HG03565 (cell line): ENCODE results near the gene PDE1C.
A peak's percentile ranks its signal among the peaks of the same experiment; 100 is the strongest.
"Not testable (repeated sequence)": the region's sequence is repeated elsewhere in the genome, so short reads cannot be mapped to it uniquely, and the experiment has no call there.

Experiments used
- ATAC-seq: cut with Tn5 transposase; IDR thresholded peaks from one replicate; pipeline ENCODE4 v1.9.1; 2021; ENCODE audit warnings: mild to moderate bottlenecking, moderate library complexity; ENCODE audit not compliant: unreplicated experiment

The PDE1C gene

DNA sequence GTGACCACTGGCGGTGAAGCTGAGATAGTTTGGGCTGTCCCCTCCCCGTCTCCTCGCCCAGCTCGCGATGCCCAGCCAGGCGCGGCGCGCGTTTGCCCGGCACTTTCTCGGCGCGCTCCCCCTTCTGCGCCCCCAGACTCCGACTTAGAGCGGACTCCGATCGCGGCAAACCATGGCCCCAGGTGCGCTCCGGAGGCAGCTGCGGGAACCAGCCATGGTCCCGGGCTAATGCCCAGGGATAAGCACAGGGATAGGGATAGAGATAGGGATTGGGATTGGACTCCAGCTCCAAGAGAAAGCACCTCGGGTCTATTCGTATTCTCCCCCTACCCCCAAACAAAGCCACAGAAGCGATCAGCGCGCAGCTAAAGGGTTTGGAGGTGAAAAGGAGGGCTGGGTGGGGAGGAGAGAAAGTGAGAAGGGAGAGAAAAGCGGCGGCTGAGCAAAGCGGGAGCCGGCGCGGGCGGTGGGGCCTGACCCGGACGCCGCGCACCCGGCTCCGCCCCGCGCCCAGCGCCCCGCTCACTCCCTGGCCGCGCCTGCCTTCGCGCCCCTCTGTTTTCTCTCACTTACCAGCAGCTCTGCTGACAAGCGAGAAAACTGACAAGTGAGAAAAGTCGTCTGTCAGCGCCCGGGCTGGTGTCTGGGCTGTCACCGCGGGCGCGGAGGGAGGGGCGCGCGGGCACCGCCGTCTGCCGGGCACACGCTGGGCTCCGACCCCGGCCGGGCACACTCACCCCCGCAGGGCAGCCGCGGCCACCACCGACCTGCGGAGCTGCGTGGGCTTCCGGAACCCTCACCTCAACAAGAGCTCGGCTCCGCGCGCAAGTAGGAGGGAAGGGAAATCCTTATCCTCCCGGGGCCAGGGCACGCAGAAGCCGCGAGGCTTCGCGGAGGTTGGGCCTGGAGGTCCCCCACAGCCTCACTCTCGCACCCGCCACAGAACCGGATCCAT lies at the start of gene PDE1C:
Gene PDE1C, minus strand, starts transcription at position 2 of the 955 bp plus-strand sequence.
- ATAC-seq = no peak

DNA sequence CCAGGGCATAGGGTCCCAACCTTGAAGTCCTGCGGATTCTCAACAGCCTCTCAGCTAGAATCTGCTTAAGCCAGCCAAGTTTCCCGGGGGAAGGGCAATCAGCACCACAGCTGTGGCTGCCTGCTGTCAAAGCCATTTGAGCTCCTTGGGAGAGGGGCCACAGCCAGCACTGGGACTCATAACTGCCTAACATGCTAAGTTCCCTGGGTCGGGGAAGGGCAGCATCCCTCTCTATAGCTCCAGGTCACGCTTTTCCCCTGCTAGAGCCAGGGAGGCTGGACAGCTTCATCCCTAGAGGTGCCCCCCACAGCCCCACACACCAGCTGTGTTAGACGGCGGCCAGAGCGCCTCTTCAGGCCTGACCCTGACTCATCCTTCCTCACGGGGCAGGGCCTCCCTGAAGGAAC lies 49.6 kb upstream of the PDE1C start:
- no peak for ATAC-seq

DNA sequence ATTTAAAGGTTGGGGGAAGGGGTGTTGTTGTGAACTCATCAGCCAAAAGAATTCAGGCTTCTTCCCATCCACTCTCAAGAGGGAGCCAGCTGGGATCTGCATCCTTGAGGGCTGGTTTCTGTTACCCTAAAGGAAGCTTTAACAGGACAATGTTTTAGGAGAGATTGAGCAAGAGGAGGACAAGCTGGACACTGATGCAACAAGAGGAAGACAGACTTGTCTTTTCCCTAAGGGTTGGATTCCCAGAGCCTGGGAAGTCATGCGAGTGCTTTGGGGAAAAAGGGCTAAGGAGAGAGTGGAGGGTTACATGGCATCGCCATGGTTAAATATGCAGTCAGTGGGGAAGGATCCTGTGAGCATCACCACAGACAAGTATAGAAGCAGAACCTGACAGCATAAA lies 47.6 kb upstream of the PDE1C start:
- ATAC-seq = no peak

DNA sequence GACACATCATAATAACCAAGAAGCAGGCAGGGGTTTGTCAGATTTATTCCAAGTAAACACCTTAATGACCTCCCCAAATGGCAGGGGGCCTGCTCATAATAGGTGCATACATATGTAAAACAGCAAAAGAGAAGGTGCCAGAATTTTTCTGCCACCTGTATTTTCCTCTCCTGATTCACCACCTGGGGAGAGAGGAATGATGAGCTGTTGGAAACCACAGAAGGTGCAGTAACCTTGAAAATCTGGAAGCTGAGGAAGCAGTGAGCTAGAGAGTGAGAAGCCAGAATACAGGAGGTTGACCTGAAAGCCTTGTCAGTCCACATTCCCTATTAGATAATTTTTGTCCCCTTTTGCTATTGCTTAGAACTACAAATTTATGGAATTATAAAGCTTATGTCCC lies 46.2 kb upstream of the PDE1C start:
- ATAC-seq = no peak

DNA sequence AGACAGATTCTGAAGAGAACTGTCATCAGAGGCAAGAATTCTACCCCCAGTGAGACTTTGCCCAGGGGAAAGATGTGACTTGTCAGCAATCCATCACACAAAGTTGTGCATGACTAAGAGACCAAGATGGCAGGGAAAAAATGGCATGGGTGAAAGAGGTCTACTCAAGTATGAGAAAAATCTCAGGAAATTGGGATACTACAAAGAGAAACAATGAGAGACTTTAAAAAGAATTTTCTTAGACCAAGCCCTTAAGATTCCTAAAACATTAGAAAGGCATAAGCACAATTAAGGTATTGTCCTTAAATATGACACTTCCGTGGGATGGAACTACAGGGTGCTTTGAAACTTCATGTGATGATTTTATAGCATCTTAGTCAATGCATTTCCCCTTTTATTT lies 45.6 kb upstream of the PDE1C start:
- no peak for ATAC-seq

DNA sequence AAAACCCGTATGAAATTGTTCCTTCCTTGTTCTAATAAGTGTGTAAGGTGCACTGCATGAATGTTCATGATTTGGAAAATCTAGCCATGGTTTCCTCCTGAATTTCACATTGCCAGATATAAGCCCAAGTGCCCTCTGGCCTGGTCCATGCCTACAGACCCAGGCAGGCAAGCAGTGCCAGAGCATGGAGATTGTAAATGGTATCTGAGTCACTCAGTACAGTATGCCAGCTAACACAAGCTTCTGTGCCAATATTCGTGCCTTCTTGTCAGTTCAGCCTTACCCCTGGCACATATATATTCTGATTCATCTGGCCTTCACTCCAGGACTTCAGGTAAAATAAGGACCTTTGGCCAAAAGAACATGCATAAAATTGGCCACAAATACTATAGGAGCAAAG lies 38.4 kb upstream of the PDE1C start:
- no peak for ATAC-seq

DNA sequence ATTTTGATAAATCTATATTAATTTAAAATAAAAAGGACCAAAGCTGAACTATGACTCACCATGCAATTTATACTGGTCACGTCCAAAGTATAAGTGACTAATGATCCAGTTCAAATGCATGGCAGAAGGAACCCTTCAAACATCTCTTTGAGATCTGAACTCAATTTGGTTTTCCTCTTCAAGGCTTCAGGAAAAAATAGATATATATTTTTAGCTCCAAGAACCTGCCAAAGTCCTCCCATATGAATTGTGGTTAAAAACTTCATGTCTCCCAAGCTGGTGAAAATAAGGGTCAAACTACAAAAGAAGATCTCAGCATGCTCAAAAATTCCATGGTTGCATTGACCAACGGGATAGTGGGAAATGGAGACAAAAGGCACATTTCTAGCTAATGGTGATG lies 34.6 kb upstream of the PDE1C start:
- no peak for ATAC-seq

DNA sequence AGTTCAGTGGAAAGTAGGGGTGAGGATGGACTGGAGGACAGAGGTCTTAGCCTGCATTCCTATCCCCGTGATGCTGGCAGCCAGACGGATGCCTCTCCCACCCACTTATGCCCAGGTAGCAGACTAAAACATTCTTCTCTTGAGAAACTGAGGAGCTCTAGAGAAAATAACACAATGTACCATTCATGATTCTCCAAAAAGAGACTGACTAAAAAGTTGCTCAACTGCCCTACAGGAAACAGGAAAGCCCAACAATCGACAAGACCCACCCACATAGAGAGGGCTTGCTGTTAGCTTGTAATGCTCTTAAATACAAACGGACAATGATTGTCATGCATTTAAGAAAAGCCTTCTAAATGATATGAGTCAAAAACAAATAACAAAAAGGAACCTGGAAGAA lies 33.2 kb upstream of the PDE1C start:
- ATAC-seq = no peak

DNA sequence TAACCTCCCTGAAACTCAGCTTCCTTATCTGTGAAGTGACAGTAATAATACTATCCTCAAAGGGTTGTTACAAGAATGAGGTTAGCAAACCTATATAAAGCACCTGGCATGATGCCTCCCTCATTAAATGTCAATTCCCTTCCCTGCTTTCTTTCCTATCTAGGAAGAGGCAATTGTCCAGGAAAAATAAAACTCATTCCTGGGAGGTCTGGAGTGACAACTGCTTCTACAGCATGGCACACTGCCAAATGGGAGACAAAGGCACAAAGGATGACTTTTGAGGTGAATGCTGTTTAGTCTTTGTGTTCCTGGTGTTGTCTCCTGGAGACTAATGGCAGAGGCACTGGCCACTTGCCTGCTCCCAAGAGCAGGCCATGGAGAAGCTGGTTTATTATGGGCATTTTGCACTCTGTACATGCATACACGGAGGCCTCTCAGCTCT lies 32.2 kb upstream of the PDE1C start:
- ATAC-seq = no peak

DNA sequence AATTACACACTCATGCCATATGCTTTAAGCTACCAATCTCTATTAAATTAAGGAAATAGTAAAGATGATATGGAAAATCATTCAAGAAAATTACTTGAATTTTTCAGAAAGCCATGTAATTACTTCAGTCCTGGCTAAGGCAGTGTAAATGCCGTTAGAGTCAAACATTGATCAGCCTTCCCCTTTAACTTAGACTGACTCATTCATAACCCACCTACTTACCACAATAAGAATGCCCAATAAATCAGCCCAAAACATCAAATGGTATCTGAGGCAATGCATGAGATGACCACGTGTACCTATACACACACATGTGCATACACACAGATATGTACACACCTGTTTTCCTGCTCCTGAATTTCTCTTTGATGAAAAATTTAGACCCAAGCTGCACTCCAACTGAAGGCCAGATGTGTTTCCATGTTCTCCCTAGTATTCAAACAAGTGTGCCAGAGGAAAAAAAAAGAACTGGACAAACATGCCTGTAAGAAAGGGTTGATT lies 30.2 kb upstream of the PDE1C start:
- ATAC-seq = no peak

DNA sequence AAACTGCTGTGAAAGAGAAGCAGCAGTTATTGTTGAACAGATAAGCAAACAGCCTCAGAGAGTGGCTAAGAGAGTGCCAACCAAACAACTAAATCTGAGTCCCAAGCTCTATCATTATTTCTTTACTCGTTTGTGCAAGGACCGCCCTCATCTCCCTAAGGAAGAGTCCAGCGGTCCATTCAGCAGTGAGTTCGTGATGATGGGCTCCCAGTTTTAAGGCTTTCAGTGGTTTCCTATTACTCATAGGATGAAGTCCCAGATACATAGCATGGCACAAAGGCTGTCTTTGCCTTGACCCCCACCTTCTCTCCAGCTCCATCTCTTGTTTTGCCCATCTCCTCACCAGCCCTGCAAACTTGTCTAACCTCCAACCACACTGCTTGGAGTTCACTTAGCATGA lies 24.3 kb upstream of the PDE1C start:
- ATAC-seq = no peak

DNA sequence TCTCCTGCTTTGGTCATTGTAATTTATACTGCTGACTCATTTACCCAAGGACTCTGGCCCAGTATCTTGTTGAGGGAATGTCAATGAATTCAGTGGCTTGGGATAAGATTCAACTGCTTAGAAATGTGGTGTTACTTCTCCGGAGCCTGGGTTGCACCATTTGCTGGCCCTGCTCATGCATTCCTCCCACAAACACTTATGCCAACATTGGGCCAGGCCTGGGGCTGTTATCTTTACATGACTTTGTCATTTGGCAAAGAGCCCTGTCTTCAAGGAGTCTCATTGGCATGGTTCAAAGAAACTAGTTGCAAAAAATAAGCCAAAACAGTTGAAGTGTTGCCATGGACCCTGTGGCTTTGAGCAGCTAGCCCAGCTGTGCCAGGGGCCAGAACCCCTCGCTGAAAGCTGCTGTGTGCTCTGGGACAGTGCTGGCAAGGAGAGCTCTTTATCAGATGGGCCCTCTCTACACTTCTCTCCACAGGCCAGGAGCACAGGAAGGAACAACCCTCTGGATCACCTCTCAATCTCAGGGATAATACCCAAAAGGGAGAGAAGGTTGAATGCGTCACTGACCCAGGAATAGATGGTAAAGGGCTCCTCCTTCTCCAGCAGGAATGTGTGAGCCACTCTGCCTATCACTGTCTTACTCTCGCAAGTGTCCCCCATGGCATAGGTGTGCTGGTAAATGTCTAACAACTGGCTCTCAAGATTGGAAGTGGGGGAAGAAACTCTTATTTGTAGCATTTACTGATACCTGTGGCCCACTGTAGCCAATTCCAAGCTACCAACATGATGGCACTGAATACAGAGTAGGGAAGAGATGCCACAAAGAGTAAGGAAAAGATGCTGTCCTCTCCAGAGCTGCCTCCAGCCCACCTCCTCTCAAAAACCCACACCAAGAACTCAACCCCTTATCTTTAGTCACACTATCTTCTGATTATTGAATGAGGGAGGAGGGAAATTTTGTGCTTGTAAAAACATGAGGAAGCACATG lies 23.5 kb upstream of the PDE1C start:
- no peak for ATAC-seq

DNA sequence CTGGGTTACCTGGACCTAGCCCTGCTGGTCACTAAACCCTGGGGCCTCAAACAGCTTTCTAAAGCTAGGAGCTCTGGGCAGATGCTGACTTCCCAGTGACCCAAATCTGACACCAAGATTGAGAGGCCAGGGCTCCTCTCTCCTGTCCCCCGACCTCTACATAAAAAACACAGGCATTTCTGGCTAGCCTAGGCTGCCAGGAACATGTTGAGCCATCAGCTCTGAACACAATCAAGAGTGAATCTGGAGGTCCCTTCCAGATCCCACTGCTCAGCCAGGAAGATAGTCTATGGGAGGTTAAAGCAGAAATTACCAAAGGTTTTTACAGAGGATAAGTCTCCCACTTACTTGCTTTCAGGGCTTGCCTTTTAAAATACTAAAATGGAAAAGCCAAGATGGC lies 22.1 kb upstream of the PDE1C start:
- no peak for ATAC-seq

DNA sequence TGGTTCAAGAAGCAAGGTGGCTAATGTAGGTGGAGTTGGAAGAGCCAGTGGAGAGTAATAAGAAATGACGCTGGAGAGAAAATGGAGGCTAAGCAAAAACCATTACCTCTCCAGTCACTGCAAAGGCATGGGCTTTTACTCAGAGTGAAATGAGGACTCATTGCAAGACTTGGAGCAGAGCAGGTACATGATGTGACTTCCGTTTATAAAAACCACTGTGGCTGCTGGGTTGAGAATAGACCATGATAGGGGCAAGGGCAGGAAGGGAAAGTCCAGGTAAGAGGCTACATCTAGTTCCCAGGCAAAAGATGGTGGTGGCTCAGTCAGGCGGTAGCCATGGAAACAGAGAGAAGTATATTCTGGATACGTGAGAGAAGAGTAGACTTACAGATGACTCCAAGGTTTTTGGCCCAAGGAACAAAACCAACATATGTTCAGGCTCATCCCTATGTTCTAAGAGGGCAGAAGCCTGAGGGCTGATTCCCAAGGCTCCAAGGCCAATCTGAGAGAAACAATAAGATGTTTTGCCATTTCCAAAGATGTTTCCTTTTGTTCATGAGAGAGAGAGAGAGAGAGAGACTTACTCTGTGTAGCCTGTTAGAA lies 21.5 kb upstream of the PDE1C start:
- ATAC-seq = peak; percentile 69

DNA sequence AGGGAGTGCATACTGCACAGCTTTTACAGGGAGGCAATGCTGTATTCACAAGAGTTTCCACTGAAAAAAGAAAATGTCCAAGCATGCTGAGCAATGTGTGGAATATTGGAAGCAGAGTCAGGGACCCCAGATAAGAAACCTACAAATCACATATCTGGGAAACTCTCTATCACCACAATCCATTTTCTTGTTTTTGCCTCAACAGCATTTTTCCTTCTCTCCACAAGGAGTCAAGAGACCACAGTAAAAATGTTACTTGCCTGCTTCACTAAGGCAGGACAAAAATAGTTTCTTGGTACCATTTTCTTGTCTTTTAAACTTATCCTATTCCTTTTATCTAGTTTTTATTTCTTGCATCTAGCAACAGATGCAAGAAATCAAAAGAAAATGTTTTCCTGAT lies 19.5 kb upstream of the PDE1C start:
- no peak for ATAC-seq

DNA sequence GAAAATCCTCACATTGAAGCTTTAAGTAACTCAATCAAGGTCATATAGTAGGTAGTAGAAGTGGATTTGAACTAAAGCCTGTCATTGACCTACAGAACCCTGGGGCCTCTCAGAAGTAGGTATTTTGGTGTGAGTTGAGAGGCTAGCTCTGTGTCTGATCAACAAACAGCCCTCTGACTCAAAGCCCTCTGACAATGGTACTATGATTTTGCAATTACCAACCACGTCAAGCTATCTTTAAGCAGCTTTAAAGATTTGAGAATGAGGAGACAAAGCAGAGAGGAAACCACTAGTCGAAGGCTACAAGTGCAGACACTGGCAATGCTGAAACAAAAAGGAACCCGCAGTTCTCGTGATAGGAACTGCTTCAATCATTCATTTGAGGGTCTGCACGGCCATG lies 19.0 kb upstream of the PDE1C start:
- ATAC-seq = no peak

DNA sequence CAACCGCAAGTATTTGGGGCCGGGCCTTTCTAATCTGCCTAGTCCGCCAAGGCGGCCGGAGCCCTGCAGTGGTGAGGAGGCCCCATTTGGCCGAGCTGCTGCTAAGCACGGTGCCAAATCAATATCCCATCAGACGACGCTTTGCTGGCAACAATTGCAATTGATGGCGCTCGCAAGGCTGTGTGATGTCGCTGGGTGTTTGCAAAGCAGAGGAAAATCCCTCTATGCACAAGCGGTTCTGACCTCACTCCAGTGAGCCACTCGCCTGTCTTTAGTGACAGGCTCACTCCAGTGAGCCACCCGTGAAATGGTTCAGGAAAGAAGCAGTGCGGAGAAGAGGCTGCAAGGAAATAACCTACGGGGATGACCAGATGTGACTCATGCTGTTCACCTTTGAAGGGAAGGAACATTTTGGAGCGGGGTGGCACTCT lies 18.3 kb upstream of the PDE1C start:
- no peak for ATAC-seq

DNA sequence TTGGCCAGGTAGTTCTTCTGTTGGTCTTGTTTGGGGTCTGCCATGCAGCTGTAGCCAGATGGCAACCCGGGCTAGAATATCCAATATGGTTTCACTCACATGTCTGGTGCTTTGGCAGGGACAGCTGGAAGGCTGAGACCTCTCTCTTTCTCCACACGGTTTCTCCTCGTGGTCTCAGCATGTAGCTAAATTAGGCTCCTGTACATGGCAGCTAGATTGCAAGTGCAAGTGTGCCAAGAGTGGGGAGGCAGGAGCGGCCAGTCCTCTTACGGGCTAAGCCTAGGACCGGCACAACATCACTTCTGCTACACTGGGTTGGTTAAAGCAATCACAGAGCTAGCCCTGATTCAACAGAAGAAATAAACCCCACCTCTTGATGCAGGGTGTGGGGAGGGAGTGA lies 9.3 kb upstream of the PDE1C start:
- no peak for ATAC-seq

DNA sequence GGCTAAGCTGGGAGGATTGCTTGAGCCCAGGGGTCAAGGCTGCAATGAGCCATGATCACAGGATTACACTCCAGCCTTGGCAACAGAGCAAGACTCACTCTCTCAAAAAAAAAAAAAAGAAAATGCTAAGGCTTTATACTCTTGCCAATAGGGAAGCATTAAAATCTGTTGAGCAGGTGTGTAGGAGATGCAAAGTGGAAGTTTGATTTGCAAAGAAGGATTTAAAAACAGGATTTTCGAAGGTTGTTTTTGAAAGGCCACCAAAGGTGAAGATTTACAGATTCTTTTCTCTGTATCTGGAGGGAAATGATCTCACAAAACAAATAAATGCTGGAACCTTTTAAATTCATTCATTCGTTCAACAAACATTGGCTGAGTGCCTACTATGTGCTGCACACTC lies 8.6 kb upstream of the PDE1C start:
- no peak for ATAC-seq

DNA sequence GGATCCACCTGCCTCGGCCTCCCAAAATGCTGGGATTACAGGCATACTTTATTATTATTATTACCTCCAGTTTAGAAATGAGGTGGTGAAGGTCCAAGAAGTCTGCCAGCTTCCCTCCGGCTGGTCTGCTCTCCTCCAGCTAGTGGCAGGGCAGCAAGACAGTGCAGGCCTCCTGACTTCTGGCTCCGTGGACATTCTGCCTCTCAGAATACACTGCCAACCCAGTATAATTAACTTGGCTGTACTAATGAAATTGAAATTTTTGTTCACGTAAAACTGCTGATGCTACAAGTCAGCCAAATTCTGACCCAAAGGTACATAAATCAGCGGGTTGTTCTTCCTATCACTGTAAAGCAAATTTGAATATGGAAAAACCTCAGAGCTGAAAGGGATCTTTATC lies 7.6 kb upstream of the PDE1C start:
- ATAC-seq = no peak

DNA sequence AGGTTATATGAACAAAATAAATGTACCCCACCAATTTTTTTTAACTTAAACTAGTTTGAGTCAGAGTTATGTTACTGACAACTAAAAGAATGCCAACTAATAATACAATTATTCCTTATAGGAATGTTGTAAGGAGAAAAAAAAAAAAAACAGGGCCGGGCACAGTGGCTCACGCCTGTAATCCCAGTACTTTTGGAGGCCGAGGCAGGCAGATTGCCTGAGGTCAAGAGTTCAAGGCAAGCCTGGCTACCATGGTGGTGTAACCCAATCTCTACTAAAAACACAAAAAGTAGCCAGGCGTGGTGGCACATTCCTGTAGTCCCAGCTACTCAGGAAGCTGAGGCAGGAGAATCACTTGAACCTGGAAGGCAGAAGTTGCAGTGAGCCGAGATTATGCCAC lies 6.6 kb upstream of the PDE1C start:
- not testable (repeated sequence) for ATAC-seq
